ENCODE results near the gene KIR3DL2. TPM values are rescaled to one million over a fixed set of nuclear protein-coding genes. Genes with fewer than 3 reads are reported as not detected.
"Not testable (repeated sequence)": the region's sequence is repeated elsewhere in the genome, so short reads cannot be mapped to it uniquely, and the experiment has no call there.

The KIR3DL2 gene
- not detected for total RNA-seq
- polyA plus RNA-seq, result 1 to 10 TPM in 2 of 3 donors, under 1 TPM in 1; 0.14 to 6.5 (median 1.1) TPM
- total RNA-seq, result 0 to 0.08 (median 0) reads per million in 6 experiments

DNA sequence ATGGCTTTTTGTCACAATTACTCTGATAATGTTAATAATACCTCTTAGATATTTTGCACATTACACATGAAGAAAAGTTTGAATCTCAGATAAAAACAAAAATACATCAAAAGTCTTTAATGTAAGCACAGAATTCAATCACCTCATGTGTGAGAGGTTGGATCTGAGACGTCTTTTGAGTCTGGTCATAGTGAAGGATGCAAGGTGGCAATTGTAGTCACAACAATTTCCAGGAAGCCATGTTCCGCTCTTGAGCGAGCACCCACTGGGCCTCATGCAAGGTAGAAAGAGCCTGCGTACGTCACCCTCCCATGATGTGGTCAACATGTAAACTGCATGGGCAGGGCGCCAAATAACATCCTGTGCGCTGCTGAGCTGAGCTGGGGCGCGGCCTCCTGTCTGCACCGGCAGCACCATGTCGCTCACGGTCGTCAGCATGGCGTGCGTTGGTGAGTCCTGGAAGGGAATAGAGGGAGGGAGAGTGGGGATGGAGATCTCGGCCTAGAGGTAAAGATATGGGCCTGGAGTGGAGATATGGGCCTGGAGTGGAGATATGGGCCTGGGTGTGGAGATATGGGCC lies at the start of gene KIR3DL2:
Gene KIR3DL2 (plus strand): TSS at position 383 of the 580 bp plus-strand sequence. CDS start 33 bp downstream, at position 416.
- Mint-ChIP-seq H3K36me3 (peaks cover 0 to 11% (median 0%) of the 10 kb centered on the region in 3 donors), H3K4me3 (peak within 1 kb of the TSS in 1 of 10 donors; percentile 58), H3K27me3 (peaks cover 18 to 46% (median 23%) of the 10 kb centered on the region in 5 donors), H3K27ac (peak within 1 kb of the TSS in 2 of 10 donors; percentile 34 to 80), H3K9me3 (peaks cover 0 to 21% (median 4%) of the 10 kb centered on the region in 9 donors)
- DNase-seq, POLR2A ChIA-PET, H3K4me1 Mint-ChIP-seq, ATAC-seq: not testable (repeated sequence)

- peaks cover 0 to 19% (median 2%) of the 10 kb centered on the region in 9 donors for H3K9me3 Mint-ChIP-seq
- H3K27ac Mint-ChIP-seq, result peak within 1 kb of the TSS in 1 of 10 donors; percentile 65
- POLR2A ChIA-PET, result no interaction called here
- DNase-seq, result peak in 1 of 10 donors; percentile 20
- H3K27me3 Mint-ChIP-seq, result peaks cover 22 to 48% (median 23%) of the 10 kb centered on the region in 5 donors
- ATAC-seq, result no peak
- peak within 1 kb of the TSS in 3 of 10 donors; percentile 6 to 27 (median 19) for H3K4me3 Mint-ChIP-seq
- peaks cover 0 to 10% (median 0%) of the 10 kb centered on the region in 3 donors for H3K36me3 Mint-ChIP-seq
- peaks cover 0 to 14% (median 0%) of the 10 kb centered on the region in 4 donors for H3K4me1 Mint-ChIP-seq
These were observed 46.8 kb upstream of the KIR3DL2 start, which contains the start of gene KIR2DL4 for GRCh38 chr19:54803410-54803809. Gene KIR2DL4 (plus strand): TSS chr19:54803610. CDS start chr19:54803652, 42 bp downstream.

- no peak for DNase-seq
- H3K9me3 Mint-ChIP-seq, result peaks cover 0 to 20% (median 2%) of the 10 kb centered on the region in 9 donors
- H3K4me3 Mint-ChIP-seq, result no peak overlapping the region
- no peak for ATAC-seq
- peaks cover 0 to 10% (median 0%) of the 10 kb centered on the region in 3 donors for H3K36me3 Mint-ChIP-seq
- POLR2A ChIA-PET, result no interaction called here
- H3K4me1 Mint-ChIP-seq, result peaks cover 0 to 14% (median 0%) of the 10 kb centered on the region in 4 donors
- H3K27me3 Mint-ChIP-seq, result peaks cover 19 to 48% (median 24%) of the 10 kb centered on the region in 5 donors
- H3K27ac Mint-ChIP-seq, result no peak overlapping the region
These were observed 46.1 kb upstream of the KIR3DL2 start for GRCh38 chr19:54804101-54804500.

DNA sequence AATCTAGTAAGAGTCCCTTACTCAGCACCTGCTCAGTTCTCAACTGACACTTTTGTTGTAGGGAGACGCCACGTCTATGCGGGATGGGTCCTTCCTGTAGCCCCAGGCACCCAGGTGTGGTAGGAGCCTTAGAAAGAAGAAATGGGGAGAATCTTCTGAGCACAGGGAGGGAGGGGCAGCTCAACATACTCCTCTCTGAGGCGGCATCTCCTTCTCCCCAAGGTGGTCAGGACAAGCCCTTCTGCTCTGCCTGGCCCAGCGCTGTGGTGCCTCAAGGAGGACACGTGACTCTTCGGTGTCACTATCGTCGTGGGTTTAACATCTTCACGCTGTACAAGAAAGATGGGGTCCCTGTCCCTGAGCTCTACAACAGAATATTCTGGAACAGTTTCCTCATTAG lies 45.7 kb upstream of the KIR3DL2 start:
- Mint-ChIP-seq H3K27ac (no peak overlapping the region), H3K36me3 (peaks cover 0 to 5% (median 0%) of the 10 kb centered on the region in 3 donors), H3K4me3 (no peak overlapping the region), H3K27me3 (peaks cover 16 to 48% (median 28%) of the 10 kb centered on the region in 5 donors), H3K4me1 (peaks cover 0 to 14% (median 0%) of the 10 kb centered on the region in 4 donors), H3K9me3 (peaks cover 0 to 15% (median 2%) of the 10 kb centered on the region in 9 donors)
- POLR2A ChIA-PET, result no interaction called here
- DNase-seq, result no peak
- no peak for ATAC-seq

GRCh38 chr19:54805665-54806515 lies 44.4 kb upstream of the KIR3DL2 start:
- ATAC-seq (no peak), DNase-seq (no peak)
- H3K36me3 Mint-ChIP-seq, result peaks cover 0 to 9% (median 0%) of the 10 kb centered on the region in 3 donors
- peaks cover 0 to 14% (median 0%) of the 10 kb centered on the region in 4 donors for H3K4me1 Mint-ChIP-seq
- peaks cover 0 to 14% (median 2%) of the 10 kb centered on the region in 9 donors for H3K9me3 Mint-ChIP-seq
- H3K4me3 Mint-ChIP-seq, result no peak overlapping the region
- H3K27me3 Mint-ChIP-seq, result peaks cover 19 to 57% (median 34%) of the 10 kb centered on the region in 5 donors
- H3K27ac Mint-ChIP-seq, result no peak overlapping the region
- POLR2A ChIA-PET, result no interaction called here

DNA sequence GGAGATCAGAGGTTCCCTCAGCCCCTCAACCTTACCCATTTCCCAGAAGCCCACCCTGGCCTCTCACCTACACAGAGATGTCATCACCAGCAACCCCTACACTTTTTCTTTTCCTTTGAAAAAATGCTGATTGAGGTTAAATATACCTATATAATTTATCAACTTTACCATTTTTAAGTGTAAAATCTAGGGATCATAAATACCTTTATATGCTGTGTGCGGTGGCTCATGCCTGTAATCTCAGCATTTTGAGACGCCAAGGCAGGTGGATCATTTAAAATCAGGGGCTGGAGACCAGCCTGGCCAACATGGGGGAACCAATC lies 43.8 kb upstream of the KIR3DL2 start:
- no peak for ATAC-seq
- DNase-seq, result no peak
- H3K27ac Mint-ChIP-seq, result no peak overlapping the region
- POLR2A ChIA-PET, result no interaction called here
- peaks cover 0 to 9% (median 0%) of the 10 kb centered on the region in 3 donors for H3K36me3 Mint-ChIP-seq
- peaks cover 20 to 59% (median 37%) of the 10 kb centered on the region in 5 donors for H3K27me3 Mint-ChIP-seq
- peaks cover 0 to 14% (median 0%) of the 10 kb centered on the region in 4 donors for H3K4me1 Mint-ChIP-seq
- peaks cover 0 to 18% (median 4%) of the 10 kb centered on the region in 9 donors for H3K9me3 Mint-ChIP-seq
- no peak overlapping the region for H3K4me3 Mint-ChIP-seq

GRCh38 chr19:54814571-54814970 lies 35.7 kb upstream of the KIR3DL2 start:
- peaks cover 0 to 17% (median 0%) of the 10 kb centered on the region in 3 donors for H3K36me3 Mint-ChIP-seq
- H3K4me1 Mint-ChIP-seq, result not testable (repeated sequence)

GRCh38 chr19:54816251-54816650 lies 34.0 kb upstream of the KIR3DL2 start, which contains the start of gene KIR3DL1:
Gene KIR3DL1 (plus strand): TSS chr19:54816468.
- H3K4me3 Mint-ChIP-seq, result peak within 1 kb of the TSS in 3 of 10 donors; percentile 40 to 78 (median 77)
- H3K27ac Mint-ChIP-seq, result peak within 1 kb of the TSS in 2 of 10 donors; percentile 25 to 81
- ATAC-seq, DNase-seq, H3K4me1 Mint-ChIP-seq, POLR2A ChIA-PET: not testable (repeated sequence)
- H3K36me3 Mint-ChIP-seq, result peaks cover 0 to 12% (median 0%) of the 10 kb centered on the region in 3 donors
- peaks cover 11 to 35% (median 24%) of the 10 kb centered on the region in 5 donors for H3K27me3 Mint-ChIP-seq
- peaks cover 3 to 16% (median 10%) of the 10 kb centered on the region in 9 donors for H3K9me3 Mint-ChIP-seq

More at GRCh38 chr19:54814571-54814970, 35.7 kb upstream of the KIR3DL2 start:
- H3K27me3 Mint-ChIP-seq, result peaks cover 10 to 36% (median 22%) of the 10 kb centered on the region in 5 donors
- H3K27ac Mint-ChIP-seq, ATAC-seq, POLR2A ChIA-PET, H3K4me3 Mint-ChIP-seq, DNase-seq: not testable (repeated sequence)
- peaks cover 3 to 25% (median 12%) of the 10 kb centered on the region in 9 donors for H3K9me3 Mint-ChIP-seq

DNA sequence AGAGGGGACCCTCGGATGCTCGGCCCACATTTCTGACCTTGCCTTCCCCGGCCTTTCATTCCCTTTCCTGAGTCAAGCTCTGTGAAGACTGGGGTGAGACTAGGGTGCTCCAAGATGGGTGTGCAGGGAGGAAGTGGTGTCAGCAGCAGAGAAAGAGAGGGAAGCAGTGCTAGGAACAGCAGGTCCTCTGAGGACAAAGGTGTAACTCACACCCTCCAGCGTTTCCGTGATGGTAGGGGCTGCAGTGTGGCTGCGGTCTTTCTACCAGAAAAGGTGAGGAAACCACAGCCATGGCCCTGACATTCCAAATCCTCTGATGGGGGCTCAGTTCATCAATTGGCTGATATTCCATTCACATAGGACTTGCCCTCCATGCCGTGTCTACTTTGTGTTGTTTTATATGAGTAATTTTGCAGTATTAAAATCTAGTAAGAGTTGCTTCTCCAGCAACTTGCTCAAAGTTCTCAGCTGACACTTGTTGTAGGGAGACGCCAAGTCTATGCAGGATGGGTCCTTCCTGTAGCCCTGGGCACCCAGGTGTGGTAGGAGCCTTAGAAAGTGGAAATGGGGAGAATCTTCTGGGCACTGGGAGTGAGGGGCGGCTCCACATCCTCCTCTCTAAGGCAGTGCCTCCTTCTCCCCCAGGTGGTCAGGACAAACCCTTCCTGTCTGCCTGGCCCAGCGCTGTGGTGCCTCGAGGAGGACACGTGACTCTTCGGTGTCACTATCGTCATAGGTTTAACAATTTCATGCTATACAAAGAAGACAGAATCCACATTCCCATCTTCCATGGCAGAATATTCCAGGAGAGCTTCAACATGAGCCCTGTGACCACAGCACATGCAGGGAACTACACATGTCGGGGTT lies 32.3 kb upstream of the KIR3DL2 start:
- H3K27me3 Mint-ChIP-seq, result peaks cover 7 to 28% (median 20%) of the 10 kb centered on the region in 5 donors
- no peak for DNase-seq
- no peak for ATAC-seq
- POLR2A ChIA-PET, result no interaction called here
- H3K27ac Mint-ChIP-seq, result peak overlapping the region in 1 of 10 donors; percentile 68
- peaks cover 0 to 5% (median 2%) of the 10 kb centered on the region in 4 donors for H3K4me1 Mint-ChIP-seq
- peak overlapping the region in 2 of 10 donors; percentile 15 to 78 for H3K4me3 Mint-ChIP-seq
- no peaks in the 10 kb centered on the region for H3K36me3 Mint-ChIP-seq
- peaks cover 0 to 2% (median 0%) of the 10 kb centered on the region in 9 donors for H3K9me3 Mint-ChIP-seq

GRCh38 chr19:54824416-54824815 lies 25.8 kb upstream of the KIR3DL2 start:
- ATAC-seq, H3K27ac Mint-ChIP-seq, H3K4me1 Mint-ChIP-seq, H3K4me3 Mint-ChIP-seq, POLR2A ChIA-PET, DNase-seq, H3K36me3 Mint-ChIP-seq: not testable (repeated sequence)
- peaks cover 0 to 10% (median 2%) of the 10 kb centered on the region in 9 donors for H3K9me3 Mint-ChIP-seq
- peaks cover 15 to 29% (median 25%) of the 10 kb centered on the region in 5 donors for H3K27me3 Mint-ChIP-seq

DNA sequence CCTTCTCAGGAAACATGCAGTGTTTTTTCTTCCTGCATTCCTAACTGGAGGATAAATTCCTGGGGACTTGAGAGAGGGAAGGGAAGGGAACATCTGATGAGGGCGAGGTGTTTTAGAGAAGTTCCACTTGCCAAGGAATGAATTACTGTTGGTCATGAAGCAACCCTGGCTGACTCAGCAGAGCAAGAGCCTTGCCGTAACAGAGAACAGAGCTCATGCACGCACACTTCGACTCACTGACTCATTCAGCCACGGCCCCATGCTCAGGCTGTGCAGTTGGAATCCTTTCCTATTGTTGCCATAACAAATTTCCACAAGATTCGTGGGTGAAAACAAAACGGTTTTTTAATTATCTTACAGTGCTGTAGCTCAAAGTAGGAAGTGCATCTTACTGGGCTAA lies 24.9 kb upstream of the KIR3DL2 start:
- Mint-ChIP-seq H3K9me3 (peaks cover 0 to 16% (median 2%) of the 10 kb centered on the region in 9 donors), H3K27me3 (peaks cover 12 to 30% (median 20%) of the 10 kb centered on the region in 5 donors)
- H3K4me3 Mint-ChIP-seq, ATAC-seq, H3K4me1 Mint-ChIP-seq, POLR2A ChIA-PET, H3K27ac Mint-ChIP-seq, H3K36me3 Mint-ChIP-seq, DNase-seq: not testable (repeated sequence)

DNA sequence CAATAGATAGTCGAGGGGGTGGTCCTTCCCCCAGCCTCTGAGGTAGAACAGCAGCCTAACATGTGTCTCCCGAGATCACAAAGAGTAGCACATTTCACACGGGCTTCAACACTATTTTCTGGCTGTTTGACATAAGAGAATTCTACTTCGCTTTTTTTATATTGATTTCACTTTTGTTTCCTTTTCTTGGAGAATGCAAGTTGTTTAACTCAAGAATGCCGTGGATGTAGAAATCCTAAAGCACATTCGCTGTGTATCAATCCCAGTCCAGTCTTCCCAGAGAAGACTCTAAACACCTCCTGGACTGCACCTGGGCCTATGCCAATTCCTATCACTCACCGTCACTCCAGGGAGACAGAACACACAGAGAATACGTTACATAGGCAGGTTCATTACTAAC lies 22.2 kb upstream of the KIR3DL2 start:
- H3K27ac Mint-ChIP-seq, ATAC-seq, POLR2A ChIA-PET, DNase-seq, H3K4me1 Mint-ChIP-seq, H3K36me3 Mint-ChIP-seq, H3K4me3 Mint-ChIP-seq: not testable (repeated sequence)
- peaks cover 8 to 26% (median 18%) of the 10 kb centered on the region in 5 donors for H3K27me3 Mint-ChIP-seq
- H3K9me3 Mint-ChIP-seq, result peaks cover 0 to 16% (median 2%) of the 10 kb centered on the region in 9 donors
